DND-41 (cell line): ENCODE data around the gene ARHGEF6.
"Not testable (repeated sequence)": the region's sequence is repeated elsewhere in the genome, so short reads cannot be mapped to it uniquely, and the experiment has no call there.

Experiments
- ATAC-seq: fragments of 200-7000 bp; cut with Tn5 transposase; 3 replicates; pipeline ENCODE4 v1.9.1; 2021; ENCODE audit warnings: low read depth; ENCODE audit not compliant: insufficient read depth
- DNase-seq: peaks from one replicate; pipeline ENCODE4 v3.0.0-alpha.2; 2020
- H2AFZ ChIP-seq: 2 replicates; pipeline ENCODE4 v1.6.0; 2012; ENCODE audit warnings: low read depth, low read length
- H3K27ac ChIP-seq: 2 replicates; pipeline ENCODE4 v1.5.1; 2012; ENCODE audit warnings: low read length, inconsistent platforms
- H3K27me3 ChIP-seq: fragments of 200-600 bp; sonication (generic); 2 replicates; pipeline ENCODE4 v1.6.0; 2012; ENCODE audit warnings: low read length, mild to moderate bottlenecking, inconsistent platforms; ENCODE audit not compliant: insufficient read depth, poor library complexity
- H3K36me3 ChIP-seq: 2 replicates; pipeline ENCODE4 v1.5.1; 2012; ENCODE audit warnings: low read length, inconsistent platforms; ENCODE audit not compliant: insufficient read depth
- H3K4me1 ChIP-seq: 2 replicates; pipeline ENCODE4 v1.5.1; 2012; ENCODE audit warnings: mild to moderate bottlenecking, low read length; ENCODE audit not compliant: insufficient read depth
- H3K4me2 ChIP-seq: 2 replicates; pipeline ENCODE4 v1.6.0; 2012; ENCODE audit warnings: mild to moderate bottlenecking, moderate library complexity, low read length, inconsistent platforms; ENCODE audit not compliant: insufficient read depth
- H3K4me3 ChIP-seq, 2 experiments: fragments of 200-600 bp in 1 of 2; shearing (Covaris generic) in 1 of 2; 2 replicates each; pipeline ENCODE4 v1.5.1; 2012 to 2016; ENCODE audit warnings: inconsistent platforms in 2 of 2, low read length in 2 of 2, mild to moderate bottlenecking in 2 of 2, low read depth in 1 of 2, moderate library complexity in 1 of 2
- H3K79me2 ChIP-seq: 2 replicates; pipeline ENCODE4 v1.6.0; 2012; ENCODE audit warnings: low read length, inconsistent platforms; ENCODE audit not compliant: insufficient read depth
- H3K9ac ChIP-seq: 2 replicates; pipeline ENCODE4 v1.6.0; 2012; ENCODE audit warnings: low read depth, mild to moderate bottlenecking, inconsistent platforms, low read length, moderate library complexity
- H3K9me3 ChIP-seq: 2 replicates; pipeline ENCODE4 v1.5.1; 2012; ENCODE audit warnings: low read length, moderate library complexity, mild to moderate bottlenecking, inconsistent platforms; ENCODE audit not compliant: insufficient read depth, severe bottlenecking
- H4K20me1 ChIP-seq: 2 replicates; pipeline ENCODE4 v1.6.0; 2012; ENCODE audit warnings: low read length; ENCODE audit not compliant: insufficient read depth
- EZH2 ChIP-seq: IDR thresholded peaks from 3 replicates; pipeline ENCODE4 v1.6.1; 2012; ENCODE audit warnings: borderline replicate concordance, low read depth, mild to moderate bottlenecking, moderate library complexity, low read length, inconsistent platforms; ENCODE audit not compliant: severe bottlenecking
- TF ChIP-seq, protein P1 (sequence below): IDR thresholded peaks from 2 replicates; pipeline ENCODE4 v1.5.1; 2012; ENCODE audit warnings: borderline replicate concordance, low read length, moderate library complexity, mild to moderate bottlenecking; ENCODE audit not compliant: poor library complexity, severe bottlenecking; ENCODE audit errors: extremely low read depth

The ARHGEF6 gene

DNA sequence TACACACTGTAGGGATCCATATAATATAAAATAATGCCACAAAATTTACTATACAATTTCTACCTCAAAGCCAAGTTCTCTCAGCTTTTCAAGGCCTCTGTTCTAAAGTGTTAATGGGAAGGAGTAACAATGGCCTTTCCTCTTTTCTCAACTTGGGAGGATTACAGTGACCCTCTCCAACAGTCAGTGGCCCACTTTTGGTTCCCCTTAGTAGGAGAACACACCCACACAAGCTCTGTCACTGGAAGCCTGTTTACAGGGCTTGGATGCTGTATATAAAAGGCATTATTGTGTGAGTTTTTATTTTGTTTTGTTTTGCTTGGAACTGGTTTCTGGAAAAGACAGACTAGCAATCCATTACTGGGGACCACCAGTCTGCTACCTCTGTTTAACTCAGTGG lies 1.8 kb downstream of the ARHGEF6 start:
- Histone ChIP-seq H3K36me3 (0 out of 2 replicates have a peak, but pooled peaks cover 7% of the 10 kb centered on the region), H3K27me3 (no peaks in the 10 kb centered on the region), H3K9me3 (no peaks in the 10 kb centered on the region), H3K79me2 (peaks cover 66% of the 10 kb centered on the region), H3K4me3 (peak overlapping the region in 1 of 2 experiments; percentile 56; a peak in 3 of 4 replicates), H2AFZ (0 out of 2 replicates have a peak overlapping the region, but pooled peaks have one; percentile 42), H3K4me1 (peaks cover 63% of the 10 kb centered on the region), H4K20me1 (no peaks in the 10 kb centered on the region), H3K9ac (peak overlapping the region; percentile 68), H3K27ac (peak overlapping the region; percentile 85), H3K4me2 (peak overlapping the region; percentile 72)
- ATAC-seq (no peak), DNase-seq (no peak)
- TF ChIP-seq, protein P1, sequence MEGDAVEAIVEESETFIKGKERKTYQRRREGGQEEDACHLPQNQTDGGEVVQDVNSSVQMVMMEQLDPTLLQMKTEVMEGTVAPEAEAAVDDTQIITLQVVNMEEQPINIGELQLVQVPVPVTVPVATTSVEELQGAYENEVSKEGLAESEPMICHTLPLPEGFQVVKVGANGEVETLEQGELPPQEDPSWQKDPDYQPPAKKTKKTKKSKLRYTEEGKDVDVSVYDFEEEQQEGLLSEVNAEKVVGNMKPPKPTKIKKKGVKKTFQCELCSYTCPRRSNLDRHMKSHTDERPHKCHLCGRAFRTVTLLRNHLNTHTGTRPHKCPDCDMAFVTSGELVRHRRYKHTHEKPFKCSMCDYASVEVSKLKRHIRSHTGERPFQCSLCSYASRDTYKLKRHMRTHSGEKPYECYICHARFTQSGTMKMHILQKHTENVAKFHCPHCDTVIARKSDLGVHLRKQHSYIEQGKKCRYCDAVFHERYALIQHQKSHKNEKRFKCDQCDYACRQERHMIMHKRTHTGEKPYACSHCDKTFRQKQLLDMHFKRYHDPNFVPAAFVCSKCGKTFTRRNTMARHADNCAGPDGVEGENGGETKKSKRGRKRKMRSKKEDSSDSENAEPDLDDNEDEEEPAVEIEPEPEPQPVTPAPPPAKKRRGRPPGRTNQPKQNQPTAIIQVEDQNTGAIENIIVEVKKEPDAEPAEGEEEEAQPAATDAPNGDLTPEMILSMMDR = no peak
- TF ChIP-seq EZH2 = no peak

- no peak for ATAC-seq
Measured at GRCh38 chrX:136778020-136778419, 2.7 kb downstream of the ARHGEF6 start.

GRCh38 chrX:136773648-136774047 lies 7.1 kb downstream of the ARHGEF6 start:
- H3K4me3 ChIP-seq = no peak overlapping the region
- H3K27ac ChIP-seq = no peak overlapping the region
- no peak overlapping the region for H3K9ac ChIP-seq
- no peak for ATAC-seq
- H3K36me3 ChIP-seq = peaks cover 16% of the 10 kb centered on the region
- H3K4me2 ChIP-seq = no peak overlapping the region
- no peaks in the 10 kb centered on the region for H3K9me3 ChIP-seq
- H3K27me3 ChIP-seq = no peaks in the 10 kb centered on the region
- TF ChIP-seq, protein P1 = no peak
- no peak for TF ChIP-seq EZH2
- no peak for DNase-seq
- peaks cover 96% of the 10 kb centered on the region for H3K79me2 ChIP-seq
- no peak overlapping the region for H2AFZ ChIP-seq
- peaks cover 36% of the 10 kb centered on the region for H3K4me1 ChIP-seq
- peaks cover 10% of the 10 kb centered on the region; the same call in 1 of the 2 replicates for H4K20me1 ChIP-seq

More at GRCh38 chrX:136778020-136778419, 2.7 kb downstream of the ARHGEF6 start:
- peak overlapping the region; percentile 68; the same call in 1 of the 2 replicates for H3K9ac ChIP-seq
- peaks cover 3% of the 10 kb centered on the region; the same call in 1 of the 2 replicates for H4K20me1 ChIP-seq
- peaks cover 15% of the 10 kb centered on the region; the same call in 1 of the 2 replicates for H3K36me3 ChIP-seq
- no peak for TF ChIP-seq EZH2
- TF ChIP-seq, protein P1 = no peak
- peak overlapping the region; percentile 72 for H3K4me2 ChIP-seq
- no peaks in the 10 kb centered on the region for H3K27me3 ChIP-seq
- peak overlapping the region in 1 of 2 experiments; percentile 56; a peak in 2 of 4 replicates for H3K4me3 ChIP-seq
- H3K4me1 ChIP-seq = peaks cover 56% of the 10 kb centered on the region
- no peak overlapping the region for H2AFZ ChIP-seq
- peak overlapping the region; percentile 85; the same call in 1 of the 2 replicates for H3K27ac ChIP-seq
- no peaks in the 10 kb centered on the region for H3K9me3 ChIP-seq
- peaks cover 75% of the 10 kb centered on the region for H3K79me2 ChIP-seq
- no peak for DNase-seq

DNA sequence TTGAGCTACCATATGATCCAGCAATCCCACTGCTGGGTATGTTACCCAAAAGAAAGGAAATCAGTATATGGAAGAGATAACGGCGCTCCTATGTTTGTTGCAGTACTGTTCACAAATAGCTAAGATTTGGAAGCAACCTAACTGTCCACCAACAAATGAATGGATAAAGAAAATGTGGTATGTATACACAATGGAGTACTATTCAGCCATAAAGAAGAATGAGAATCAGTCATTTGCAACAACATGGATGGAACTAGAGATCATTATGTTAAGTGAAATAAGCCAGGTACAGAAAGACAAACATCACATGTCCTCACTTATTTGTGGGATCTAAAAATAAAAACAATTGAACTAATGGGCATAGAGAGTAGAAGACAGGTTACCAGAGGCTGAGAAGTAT lies 8.9 kb downstream of the ARHGEF6 start:
- peaks cover 18% of the 10 kb centered on the region; the same call in 1 of the 2 replicates for H3K4me1 ChIP-seq
- not testable (repeated sequence) for ATAC-seq

More for the DNA sequence above, 8.9 kb downstream of the ARHGEF6 start:
- not testable (repeated sequence) for H3K9me3 ChIP-seq, H2AFZ ChIP-seq, H3K27me3 ChIP-seq, H3K4me3 ChIP-seq, H3K9ac ChIP-seq, H3K4me2 ChIP-seq, H3K27ac ChIP-seq, DNase-seq
- peaks cover 91% of the 10 kb centered on the region for H3K79me2 ChIP-seq
- peaks cover 29% of the 10 kb centered on the region for H3K36me3 ChIP-seq
- H4K20me1 ChIP-seq = peaks cover 23% of the 10 kb centered on the region
